OCI-LY3 (cell line): ENCODE measurements around the gene G3BP1.
"Not testable (repeated sequence)": the region's sequence is repeated elsewhere in the genome, so short reads cannot be mapped to it uniquely, and the experiment has no call there.

ENCODE experiments used
- H2AFZ ChIP-seq: fragments of 200-600, 300-600 bp; shearing (Covaris generic); 2 replicates; pipeline ENCODE4 v1.6.0; 2014; ENCODE audit warnings: antibody characterized with exemption, low read depth, low read length
- H3K27ac ChIP-seq: fragments of 200-600, 300-600 bp; sonication (generic); 2 replicates; pipeline ENCODE4 v1.5.1; 2014; ENCODE audit warnings: mild to moderate bottlenecking, low read length, moderate library complexity, mixed read lengths
- H3K27me3 ChIP-seq: fragments of 200-600, 300-600 bp; sonication (generic); 2 replicates; pipeline ENCODE4 v1.6.1; 2014; ENCODE audit warnings: low read depth, low read length, mixed read lengths
- H3K36me3 ChIP-seq: fragments of 200-600, 300-600 bp; sonication (generic); replicated peaks from 2 replicates; pipeline ENCODE3; 2014; ENCODE audit warnings: low read depth, low read length, mixed read lengths
- H3K4me1 ChIP-seq: fragments of 300-600, 200-600 bp; sonication (generic); 2 replicates; pipeline ENCODE4 v1.6.1; 2014; ENCODE audit warnings: low read length, mixed read lengths
- H3K4me2 ChIP-seq: fragments of 200-600, 300-600 bp; sonication (generic); 2 replicates; pipeline ENCODE4 v1.6.1; 2014; ENCODE audit warnings: low read length, mixed read lengths
- H3K4me3 ChIP-seq: fragments of 300-600, 200-600 bp; sonication (generic); 2 replicates; pipeline ENCODE4 v1.5.1; 2014; ENCODE audit warnings: antibody characterized with exemption, mild to moderate bottlenecking, low read length, moderate library complexity
- H3K79me2 ChIP-seq: fragments of 300-600, 200-600 bp; shearing (Covaris generic); 2 replicates; pipeline ENCODE4 v1.6.1; 2014; ENCODE audit warnings: mild to moderate bottlenecking, low read length, mixed read lengths
- H3K9ac ChIP-seq: fragments of 300-600, 200-600 bp; shearing (Covaris generic); 2 replicates; pipeline ENCODE4 v1.6.0; 2014; ENCODE audit warnings: mild to moderate bottlenecking, low read length, moderate library complexity
- H3K9me3 ChIP-seq: fragments of 200-600, 300-600 bp; shearing (Covaris generic); 2 replicates; pipeline ENCODE4 v1.6.1; 2014; ENCODE audit warnings: low read length, mixed read lengths; ENCODE audit not compliant: insufficient read depth
- H4K20me1 ChIP-seq: fragments of 200-600, 300-600 bp; sonication (generic); 2 replicates; pipeline ENCODE4 v1.6.1; 2016; ENCODE audit warnings: low read length, mixed read lengths; ENCODE audit not compliant: insufficient read depth
- CTCF ChIP-seq: fragments of 200-600, 300-600 bp; sonication (generic); IDR thresholded peaks from 2 replicates; pipeline ENCODE4 v1.5.1; 2014; ENCODE audit warnings: antibody characterized with exemption, low read length, low read depth
- EZH2phosphoT487 ChIP-seq: fragments of 200-600 bp; shearing (Covaris generic); IDR thresholded peaks from 2 replicates; pipeline ENCODE4 v1.6.1; 2018; ENCODE audit warnings: antibody characterized with exemption, mixed run types, low read depth

Gene G3BP1

GRCh38 chr5:151771259-151772028, at the start of gene G3BP1:
G3BP1 (plus strand) TSS chr5:151771954; CDS start chr5:151786621, 14,667 bp downstream.
- H4K20me1 ChIP-seq = peaks cover 43% of the 10 kb centered on the region
- H3K4me2 ChIP-seq = peak within 1 kb of the TSS; percentile 97
- peak; percentile 37; the same call in 1 of the 2 replicates for TF ChIP-seq CTCF
- TF ChIP-seq EZH2phosphoT487 = no peak
- peak within 1 kb of the TSS; percentile 91 for H3K4me3 ChIP-seq
- H3K4me1 ChIP-seq = peaks cover 26% of the 10 kb centered on the region
- H3K79me2 ChIP-seq = peaks cover 59% of the 10 kb centered on the region
- peak within 1 kb of the TSS; percentile 97 for H3K9ac ChIP-seq
- no peaks in the 10 kb centered on the region for H3K27me3 ChIP-seq
- no peak within 1 kb of the TSS for H2AFZ ChIP-seq
- H3K27ac ChIP-seq = peak within 1 kb of the TSS; percentile 90
- no peaks in the 10 kb centered on the region for H3K9me3 ChIP-seq
- peaks cover 12% of the 10 kb centered on the region for H3K36me3 ChIP-seq

GRCh38 chr5:151722546-151722945, 49.2 kb upstream of the G3BP1 start:
- Histone ChIP-seq H3K4me3 (no peak overlapping the region), H3K4me1 (peaks cover 40% of the 10 kb centered on the region), H4K20me1 (no peaks in the 10 kb centered on the region), H3K9me3 (no peaks in the 10 kb centered on the region), H3K4me2 (peak overlapping the region; percentile 89), H3K27me3 (no peaks in the 10 kb centered on the region), H3K36me3 (no peaks in the 10 kb centered on the region), H3K9ac (no peak overlapping the region), H3K79me2 (no peaks in the 10 kb centered on the region), H2AFZ (no peak overlapping the region), H3K27ac (no peak overlapping the region)
- TF ChIP-seq CTCF = no peak
- TF ChIP-seq EZH2phosphoT487 = no peak

GRCh38 chr5:151724360-151724759, 47.4 kb upstream of the G3BP1 start:
- Histone ChIP-seq H3K79me2 (no peaks in the 10 kb centered on the region), H3K4me2 (no peak overlapping the region), H3K36me3 (no peaks in the 10 kb centered on the region), H3K9ac (no peak overlapping the region), H3K4me3 (no peak overlapping the region), H3K27me3 (no peaks in the 10 kb centered on the region), H3K4me1 (peaks cover 35% of the 10 kb centered on the region), H3K27ac (no peak overlapping the region), H3K9me3 (no peaks in the 10 kb centered on the region), H4K20me1 (no peaks in the 10 kb centered on the region), H2AFZ (no peak overlapping the region)
- TF ChIP-seq CTCF (no peak), EZH2phosphoT487 (no peak)

GRCh38 chr5:151729597-151729996, 42.2 kb upstream of the G3BP1 start:
- H3K27ac ChIP-seq, H3K27me3 ChIP-seq: not testable (repeated sequence)

More at GRCh38 chr5:151729597-151729996, 42.2 kb upstream of the G3BP1 start:
- H3K4me2 ChIP-seq, H3K36me3 ChIP-seq, H3K4me1 ChIP-seq, H2AFZ ChIP-seq, H3K4me3 ChIP-seq, H3K79me2 ChIP-seq, H4K20me1 ChIP-seq, H3K9ac ChIP-seq, H3K9me3 ChIP-seq: not testable (repeated sequence)
